OCI-LY7 (cell line): ENCODE measurements around the gene IRX6. TPM values are rescaled to one million over a fixed set of nuclear protein-coding genes. Genes with fewer than 3 reads are reported as not detected.

ENCODE experiments used
- BruUV-seq: library from RNA; stranded (reverse); fragments of 400-500 nt; replicated peaks from 2 replicates; lab custom pipeline; 2021; lab: Mats Ljungman, UMichigan
- CTCF ChIA-PET: fragments of 300-600 bp; sonication (Branson Sonifier 250); formaldehyde crosslinking; loops from one replicate; lab custom pipeline; 2022; ENCODE audit warnings: antibody characterized with exemption; ENCODE audit not compliant: unreplicated experiment; lab: Charles Lee
- POLR2A ChIA-PET: fragments of 300-600 bp; sonication (Branson Sonifier 250); formaldehyde crosslinking; loops from one replicate; lab custom pipeline; 2022; ENCODE audit warnings: antibody characterized with exemption; lab: Charles Lee
- DNase-seq: peaks from one replicate; pipeline ENCODE4 v3.0.0-alpha.2; 2015; ENCODE audit warnings: low spot score
- H2AFZ ChIP-seq: fragments of 200-600 bp; sonication (generic), shearing (Covaris generic); 2 replicates; pipeline ENCODE4 v1.6.1; 2014; ENCODE audit warnings: mild to moderate bottlenecking, antibody characterized with exemption, low read length, moderate library complexity
- H3K27ac ChIP-seq: fragments of 200-600 bp; sonication (generic); 2 replicates; pipeline ENCODE4 v1.5.1; 2014; ENCODE audit warnings: mixed run types, low read depth, mild to moderate bottlenecking, moderate library complexity, low read length, inconsistent platforms; ENCODE audit not compliant: poor library complexity, severe bottlenecking
- H3K36me3 ChIP-seq: fragments of 200-600 bp; sonication (generic); 2 replicates; pipeline ENCODE4 v1.6.1; 2014; ENCODE audit warnings: mild to moderate bottlenecking, antibody characterized with exemption, low read length, moderate library complexity, mixed read lengths; ENCODE audit not compliant: insufficient read depth
- H3K4me1 ChIP-seq: fragments of 200-600 bp; sonication (generic); 2 replicates; pipeline ENCODE4 v1.5.1; 2014; ENCODE audit warnings: mild to moderate bottlenecking, low read length; ENCODE audit not compliant: insufficient read depth, poor library complexity, severe bottlenecking
- H3K4me2 ChIP-seq: fragments of 200-600 bp; sonication (generic); 2 replicates; pipeline ENCODE4 v1.6.1; 2014; ENCODE audit warnings: mild to moderate bottlenecking, low read length
- H3K4me3 ChIP-seq: fragments of 200-600 bp; sonication (generic); 2 replicates; pipeline ENCODE4 v1.5.1; 2014; ENCODE audit warnings: mild to moderate bottlenecking, low read depth, low read length; ENCODE audit not compliant: poor library complexity, severe bottlenecking
- H3K79me2 ChIP-seq: fragments of 200-600 bp; sonication (generic); 2 replicates; pipeline ENCODE4 v1.6.1; 2016; ENCODE audit warnings: low read depth, mild to moderate bottlenecking, low read length, moderate library complexity, mixed read lengths; ENCODE audit not compliant: insufficient read depth
- H3K9me2 ChIP-seq: fragments of 200-600 bp; sonication (generic); 2 replicates; pipeline ENCODE4 v1.6.1; 2016; ENCODE audit warnings: mild to moderate bottlenecking, low read length, mixed read lengths; ENCODE audit not compliant: insufficient read depth
- H3K9me3 ChIP-seq: fragments of 200-600 bp; sonication (generic); 2 replicates; pipeline ENCODE4 v1.6.1; 2014; ENCODE audit warnings: mild to moderate bottlenecking, mixed run types, low read length, mixed read lengths
- H4K20me1 ChIP-seq: fragments of 200-600 bp; sonication (generic); 2 replicates; pipeline ENCODE4 v1.6.1; 2014; ENCODE audit warnings: mild to moderate bottlenecking, antibody characterized with exemption, low read length, moderate library complexity, mixed read lengths; ENCODE audit not compliant: insufficient read depth
- EZH2phosphoT487 ChIP-seq: fragments of 200-600 bp; sonication (generic); IDR thresholded peaks from 2 replicates; pipeline ENCODE4 v1.6.1; 2018; ENCODE audit warnings: low read depth, borderline replicate concordance, mild to moderate bottlenecking, mixed run types, antibody characterized with exemption, low read length, moderate library complexity, mixed read lengths
- intact Hi-C: fragments of 100-400 bp; cut with micrococcal nuclease; formaldehyde crosslinking; loops from one replicate; pipeline ENCODE4 v1.10.0; 2022; ENCODE audit not compliant: unreplicated experiment
- total RNA-seq, 2 experiments: library from RNA; depleted of rRNA in 1 of 2; stranded (reverse); fragments of >200 nt in 1 of 2; shearing (Covaris generic) in 1 of 2; gene quantifications; 2 replicates each; pipeline ENCODE4 v1.2.3, GENCODE V29; 2014 to 2022
- TF ChIP-seq, protein P1 (sequence below): fragments of 200-600 bp; sonication (generic); conservative IDR thresholded peaks from 2 replicates; pipeline ENCODE4 v1.5.1; 2014; ENCODE audit warnings: mild to moderate bottlenecking, antibody characterized with exemption, low read length, moderate library complexity, mixed read lengths

IRX6 gene
- total RNA-seq, 2 experiments from 2014 or later: not detected

DNA sequence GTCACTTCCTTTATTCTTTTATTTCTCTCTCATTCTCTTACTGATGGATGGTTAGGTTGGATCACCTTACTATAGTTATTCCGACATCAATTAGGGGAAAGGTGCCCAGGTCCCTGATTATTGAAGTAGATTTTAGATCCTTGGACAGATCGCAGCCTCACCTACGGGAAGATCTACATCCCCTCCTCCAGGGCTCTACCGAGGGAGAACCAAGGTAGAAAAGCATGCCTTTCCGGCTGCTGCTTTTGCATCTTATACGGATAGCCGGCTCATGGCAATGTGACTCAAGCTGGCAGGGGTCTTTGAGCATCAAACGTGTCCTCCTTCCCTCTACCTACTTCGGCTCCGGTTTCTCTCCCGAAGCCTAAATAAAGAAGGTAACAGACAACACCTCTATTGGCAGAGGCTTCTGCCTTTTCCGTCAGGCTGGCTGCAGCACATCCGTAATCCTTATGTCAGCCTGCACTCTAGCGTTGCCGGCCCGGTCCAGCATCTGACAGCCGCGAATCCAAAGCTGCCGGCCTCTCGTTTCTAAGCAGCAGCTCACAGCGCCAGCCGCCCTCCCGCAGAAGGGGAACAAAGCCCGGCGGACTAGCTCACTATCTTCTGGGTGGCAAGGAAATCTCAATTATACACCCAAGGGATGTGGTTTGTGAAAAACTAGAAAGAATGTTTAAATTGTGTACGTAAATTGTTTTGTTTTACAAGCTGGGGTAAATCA, 46.9 kb downstream of the IRX6 start:
- no peaks in the 10 kb centered on the region for H3K9me3 ChIP-seq
- TF ChIP-seq, protein P1, sequence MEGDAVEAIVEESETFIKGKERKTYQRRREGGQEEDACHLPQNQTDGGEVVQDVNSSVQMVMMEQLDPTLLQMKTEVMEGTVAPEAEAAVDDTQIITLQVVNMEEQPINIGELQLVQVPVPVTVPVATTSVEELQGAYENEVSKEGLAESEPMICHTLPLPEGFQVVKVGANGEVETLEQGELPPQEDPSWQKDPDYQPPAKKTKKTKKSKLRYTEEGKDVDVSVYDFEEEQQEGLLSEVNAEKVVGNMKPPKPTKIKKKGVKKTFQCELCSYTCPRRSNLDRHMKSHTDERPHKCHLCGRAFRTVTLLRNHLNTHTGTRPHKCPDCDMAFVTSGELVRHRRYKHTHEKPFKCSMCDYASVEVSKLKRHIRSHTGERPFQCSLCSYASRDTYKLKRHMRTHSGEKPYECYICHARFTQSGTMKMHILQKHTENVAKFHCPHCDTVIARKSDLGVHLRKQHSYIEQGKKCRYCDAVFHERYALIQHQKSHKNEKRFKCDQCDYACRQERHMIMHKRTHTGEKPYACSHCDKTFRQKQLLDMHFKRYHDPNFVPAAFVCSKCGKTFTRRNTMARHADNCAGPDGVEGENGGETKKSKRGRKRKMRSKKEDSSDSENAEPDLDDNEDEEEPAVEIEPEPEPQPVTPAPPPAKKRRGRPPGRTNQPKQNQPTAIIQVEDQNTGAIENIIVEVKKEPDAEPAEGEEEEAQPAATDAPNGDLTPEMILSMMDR: no peak
- TF ChIP-seq EZH2phosphoT487: no peak
- H4K20me1 ChIP-seq: no peaks in the 10 kb centered on the region
- ChIA-PET POLR2A (no interaction called here), CTCF (no interaction called here)
- intact Hi-C loops: no loop called here
- DNase-seq: no peak
- H3K4me1 ChIP-seq: no peaks in the 10 kb centered on the region
- H2AFZ ChIP-seq: no peak overlapping the region
- no peak overlapping the region for H3K4me2 ChIP-seq
- no TSS peak for BruUV-seq
- H3K9me2 ChIP-seq: no peaks in the 10 kb centered on the region
- H3K27ac ChIP-seq: no peak overlapping the region
- H3K4me3 ChIP-seq: no peak overlapping the region
- no peaks in the 10 kb centered on the region for H3K79me2 ChIP-seq
- H3K36me3 ChIP-seq: no peaks in the 10 kb centered on the region

DNA sequence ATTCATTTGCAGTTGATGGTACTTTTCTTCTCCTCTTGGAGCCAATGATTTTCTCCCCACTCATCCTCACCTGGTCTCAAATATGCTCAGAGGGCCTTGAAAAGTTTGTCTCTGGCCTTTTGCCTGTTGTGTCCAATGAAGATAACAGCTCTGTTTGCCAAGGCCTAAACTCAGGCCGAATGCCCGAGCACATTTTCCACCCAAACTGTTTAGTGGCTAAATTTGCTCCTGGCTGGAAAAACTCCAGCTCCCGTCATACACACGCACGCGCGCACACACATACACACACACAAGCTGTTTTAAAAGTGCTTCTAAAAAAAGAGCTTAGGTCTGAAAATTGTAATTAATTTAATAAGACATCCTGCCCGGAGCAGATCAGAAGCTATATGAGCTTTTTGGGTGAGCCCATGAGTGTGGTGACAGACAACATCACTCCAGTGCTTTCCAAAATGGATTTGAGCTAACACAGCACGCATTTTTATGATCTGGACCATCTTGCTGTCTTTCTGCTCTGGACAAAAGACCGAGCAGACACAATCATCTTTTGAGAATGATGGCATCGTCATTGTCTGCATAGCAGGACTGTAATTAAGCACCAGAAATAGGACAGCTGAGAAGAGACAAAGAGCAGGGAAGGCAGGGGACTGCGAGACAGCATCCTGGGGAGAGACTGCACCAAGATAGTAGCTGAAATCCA, 48.9 kb downstream of the IRX6 start:
- H2AFZ ChIP-seq: no peak overlapping the region
- H3K4me2 ChIP-seq: no peak overlapping the region
- DNase-seq: no peak
- H3K9me2 ChIP-seq: no peaks in the 10 kb centered on the region
- no peak overlapping the region for H3K27ac ChIP-seq
- H3K4me3 ChIP-seq: no peak overlapping the region
- CTCF ChIA-PET: no interaction called here
- H3K79me2 ChIP-seq: no peaks in the 10 kb centered on the region
- H4K20me1 ChIP-seq: no peaks in the 10 kb centered on the region
- no peaks in the 10 kb centered on the region for H3K9me3 ChIP-seq
- intact Hi-C loops: no loop called here
- no TSS peak for BruUV-seq
- TF ChIP-seq EZH2phosphoT487: no peak
- TF ChIP-seq, protein P1: no peak
- POLR2A ChIA-PET: no interaction called here
- no peaks in the 10 kb centered on the region for H3K36me3 ChIP-seq
- H3K4me1 ChIP-seq: no peaks in the 10 kb centered on the region

DNA sequence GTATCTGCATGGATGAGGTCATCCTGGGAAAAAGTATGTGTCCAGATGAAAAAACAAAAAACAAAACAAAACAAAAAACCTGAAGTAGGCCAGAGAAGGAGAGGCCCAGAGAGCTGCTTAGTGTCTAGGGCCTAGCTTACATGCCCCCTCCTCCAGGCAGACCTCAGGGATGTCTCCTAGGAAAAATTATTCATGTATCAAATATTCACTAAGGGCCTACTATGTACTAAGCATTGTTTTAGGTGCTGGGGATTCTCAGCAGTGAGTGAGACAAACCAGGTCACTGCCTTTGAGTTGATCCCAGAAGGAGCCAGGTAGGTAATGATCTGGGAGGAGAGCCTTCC, 49.5 kb downstream of the IRX6 start:
- Histone ChIP-seq H3K4me3 (no peak overlapping the region), H4K20me1 (no peaks in the 10 kb centered on the region), H3K9me3 (no peaks in the 10 kb centered on the region), H3K9me2 (no peaks in the 10 kb centered on the region), H3K79me2 (no peaks in the 10 kb centered on the region), H3K4me2 (no peak overlapping the region), H3K4me1 (no peaks in the 10 kb centered on the region), H3K27ac (no peak overlapping the region), H2AFZ (no peak overlapping the region), H3K36me3 (no peaks in the 10 kb centered on the region)
- intact Hi-C loops: no loop called here
- ChIA-PET POLR2A (no interaction called here), CTCF (no interaction called here)
- DNase-seq: no peak
- TF ChIP-seq, protein P1: no peak
- no peak for TF ChIP-seq EZH2phosphoT487
- BruUV-seq: no TSS peak
